Measurements from ENCODE around the gene CENPT. TPM values are rescaled to one million over a fixed set of nuclear protein-coding genes. Genes with fewer than 3 reads are reported as not detected.

The CENPT gene
- total RNA-seq, 1 experiment from 2014 or later = 60.9 TPM

GRCh38 chr16:67779256-67780014 lies 68.1 kb downstream of the CENPT start:
- Histone ChIP-seq H2BK120ac (ENCODE audit: low read depth, low read length, poor library complexity, severe bottlenecking) (no peak overlapping the region), H3K27ac (ENCODE audit: insufficient read length, low read depth, low read length) (no peak overlapping the region), H2AFZ (ENCODE audit: low read length) (no peak overlapping the region), H3K79me2 (ENCODE audit: insufficient read depth, low read length) (0 out of 2 replicates have a peak, but pooled peaks cover 3% of the 10 kb centered on the region), H3K79me1 (ENCODE audit: insufficient read depth, low read depth, low read length, poor library complexity, severe bottlenecking) (no peaks in the 10 kb centered on the region), H3K4me1 (ENCODE audit: insufficient read depth, low read length) (no peaks in the 10 kb centered on the region), H2BK20ac (ENCODE audit: low read depth, low read length, poor library complexity, severe bottlenecking) (no peak overlapping the region), H3K23me2 (ENCODE audit: insufficient read length, low read depth, low read length, poor library complexity, severe bottlenecking) (no peaks in the 10 kb centered on the region), H3K4me2 (ENCODE audit: insufficient read depth, insufficient read length, low read length) (no peak overlapping the region), H3K56ac (ENCODE audit: insufficient read length, low read depth, low read length) (no peak overlapping the region), H3K9me3 (ENCODE audit: control insufficient read depth, low read depth, low read length) (no peaks in the 10 kb centered on the region), H4K91ac (ENCODE audit: insufficient read length, low read depth, low read length) (no peak overlapping the region), H3T11ph (ENCODE audit: low read length) (no peak overlapping the region), H2BK12ac (ENCODE audit: insufficient read length, low read depth, low read length) (no peak overlapping the region), H3K4ac (ENCODE audit: low read depth, low read length) (no peak overlapping the region), H3K23ac (ENCODE audit: insufficient read length, low read depth, low read length) (no peak overlapping the region), H3K9ac (ENCODE audit: extremely low read depth, insufficient read length, low read length) (no peak overlapping the region), H4K5ac (ENCODE audit: insufficient read length, low read depth, low read length) (no peak overlapping the region), H2BK15ac (ENCODE audit: low read depth, low read length) (no peak overlapping the region), H3K27me3 (ENCODE audit: insufficient read depth, low read length) (no peaks in the 10 kb centered on the region), H3K18ac (ENCODE audit: insufficient read length, low read depth, low read length) (no peak overlapping the region), H2BK5ac (ENCODE audit: insufficient read length, low read length) (no peak overlapping the region), H4K8ac (replicated peaks; ENCODE audit: insufficient read length, low read depth, low read length) (no peak overlapping the region), H4K20me1 (ENCODE audit: control insufficient read depth, insufficient read depth, insufficient read length) (no peaks in the 10 kb centered on the region), H2AK5ac (ENCODE audit: insufficient read length, low read length) (no peak overlapping the region), H3K14ac (ENCODE audit: insufficient read depth, low read length) (no peak overlapping the region)
- no CpG with 5 or more reads among the region's 5 CpGs for WGBS (ENCODE audit: extremely low coverage, insufficient read length, low lambda C conversion rate)
- Mint-ChIP-seq H3K36me3 (ENCODE audit: insufficient read depth in 1 of 3, low read depth in 3 of 3) (peaks cover 2 to 10% (median 6%) of the 10 kb centered on the region in 3 experiments; a peak in 6 of 7 replicates), H3K27me3 (ENCODE audit: low read depth) (no peaks in the 10 kb centered on the region; the same call in 1 of the 2 replicates), H3K9me3 (peaks cover 3 to 5% of the 10 kb centered on the region in 2 experiments; a peak in 3 of 5 replicates), H3K27ac (peak overlapping the region; percentile 62 to 79 (median 78); a peak in 2 of 7 replicates), H3K4me3 (no peak overlapping the region), H3K4me1 (peaks cover 0 to 3% of the 10 kb centered on the region in 2 experiments; a peak in 1 of 4 replicates)
- no peak for DNase-seq
- TF ChIP-seq, protein P1, sequence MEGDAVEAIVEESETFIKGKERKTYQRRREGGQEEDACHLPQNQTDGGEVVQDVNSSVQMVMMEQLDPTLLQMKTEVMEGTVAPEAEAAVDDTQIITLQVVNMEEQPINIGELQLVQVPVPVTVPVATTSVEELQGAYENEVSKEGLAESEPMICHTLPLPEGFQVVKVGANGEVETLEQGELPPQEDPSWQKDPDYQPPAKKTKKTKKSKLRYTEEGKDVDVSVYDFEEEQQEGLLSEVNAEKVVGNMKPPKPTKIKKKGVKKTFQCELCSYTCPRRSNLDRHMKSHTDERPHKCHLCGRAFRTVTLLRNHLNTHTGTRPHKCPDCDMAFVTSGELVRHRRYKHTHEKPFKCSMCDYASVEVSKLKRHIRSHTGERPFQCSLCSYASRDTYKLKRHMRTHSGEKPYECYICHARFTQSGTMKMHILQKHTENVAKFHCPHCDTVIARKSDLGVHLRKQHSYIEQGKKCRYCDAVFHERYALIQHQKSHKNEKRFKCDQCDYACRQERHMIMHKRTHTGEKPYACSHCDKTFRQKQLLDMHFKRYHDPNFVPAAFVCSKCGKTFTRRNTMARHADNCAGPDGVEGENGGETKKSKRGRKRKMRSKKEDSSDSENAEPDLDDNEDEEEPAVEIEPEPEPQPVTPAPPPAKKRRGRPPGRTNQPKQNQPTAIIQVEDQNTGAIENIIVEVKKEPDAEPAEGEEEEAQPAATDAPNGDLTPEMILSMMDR (conservative IDR thresholded peaks at IDR 0.05) = no peak

Other genes starting within 250 kb of the CENPT start
- 57.7 and 58.5 TPM in 2 replicates for gene CARMIL2, start 202.5 kb downstream of the CENPT start, total RNA-seq (2021)
- gene ACD, start 187.4 kb downstream of the CENPT start, total RNA-seq (2021) = 34.1 and 38.2 TPM in 2 replicates
- 10.8 and 11.2 TPM in 2 replicates for gene PARD6A, start 186.7 kb downstream of the CENPT start, total RNA-seq (2021)
- 7.9 and 9.5 TPM in 2 replicates for gene ENKD1, start 180.9 kb downstream of the CENPT start, total RNA-seq (2021)
- 0.75 and 1.5 TPM in 2 replicates for gene C16orf86, start 180.9 kb downstream of the CENPT start, total RNA-seq (2021)
- 20.1 and 21.8 TPM in 2 replicates for gene GFOD2, start 128.4 kb downstream of the CENPT start, total RNA-seq (2021)
- 15.5 and 15.6 TPM in 2 replicates for gene RANBP10, start 41.1 kb downstream of the CENPT start, total RNA-seq (2021)
- gene TSNAXIP1, start 40.8 kb downstream of the CENPT start, total RNA-seq (2021) = 1.1 and 1.3 TPM in 2 replicates
- 48.7 and 48.9 TPM in 2 replicates for gene THAP11, start 5.4 kb downstream of the CENPT start, total RNA-seq (2021)
- 190 and 198 TPM in 2 replicates for gene NUTF2, start 760 bp downstream of the CENPT start, total RNA-seq (2021)
- 99.5 and 106 TPM in 2 replicates for gene EDC4, start 25.4 kb upstream of the CENPT start, total RNA-seq (2021)
- 2.0 and 2.7 TPM in 2 replicates for gene NRN1L, start 37.2 kb upstream of the CENPT start, total RNA-seq (2021)
- gene PSKH1, start 45.6 kb upstream of the CENPT start, total RNA-seq (2021) = 28.6 and 29.1 TPM in 2 replicates
- 2.7 and 3.3 TPM in 2 replicates for gene CTRL, start 84.2 kb upstream of the CENPT start, total RNA-seq (2021)
- gene PSMB10, start 89.2 kb upstream of the CENPT start, total RNA-seq (2021) = 24.5 and 25.7 TPM in 2 replicates
- gene LCAT, start 96.4 kb upstream of the CENPT start, total RNA-seq (2021) = 17.7 and 17.8 TPM in 2 replicates
- gene SLC12A4, start 120.9 kb upstream of the CENPT start, total RNA-seq (2021) = 46.7 and 51.1 TPM in 2 replicates
- gene DPEP3, start 132.8 kb upstream of the CENPT start, total RNA-seq (2021) = 0.59 and 0.68 TPM in 2 replicates
- gene DPEP2, start 151.8 kb upstream of the CENPT start, total RNA-seq (2021) = not detected in 2 replicates
- not detected in 2 replicates for gene DPEP2NB, start 168.2 kb upstream of the CENPT start, total RNA-seq (2021)
- 21.8 and 22.9 TPM in 2 replicates for gene DDX28, start 175.5 kb upstream of the CENPT start, total RNA-seq (2021)
- 26.0 and 28.5 TPM in 2 replicates for gene DUS2, start 175.6 kb upstream of the CENPT start, total RNA-seq (2021)
- 31.6 and 33.0 TPM in 2 replicates for gene NFATC3, start 237.7 kb upstream of the CENPT start, total RNA-seq (2021)